HUES64 (cell line): ENCODE measurements around the gene ARHGEF40.

Experiments used
- H3K27ac ChIP-seq: 2 replicates; pipeline ENCODE4 v1.7.0; 2013; ENCODE audit warnings: low read depth, low read length, inconsistent platforms
- H3K27me3 ChIP-seq: 2 replicates; pipeline ENCODE4 v1.6.1; 2013; ENCODE audit warnings: mild to moderate bottlenecking, low read length; ENCODE audit not compliant: insufficient read depth
- H3K36me3 ChIP-seq: 2 replicates; pipeline ENCODE4 v1.6.1; 2013; ENCODE audit warnings: mild to moderate bottlenecking, low read length; ENCODE audit not compliant: insufficient read depth
- H3K4me1 ChIP-seq: 2 replicates; pipeline ENCODE4 v1.6.1; 2013; ENCODE audit warnings: mild to moderate bottlenecking, low read length, moderate library complexity; ENCODE audit not compliant: insufficient read depth
- H3K4me3 ChIP-seq: 2 replicates; pipeline ENCODE4 v1.5.1; 2013; ENCODE audit warnings: mild to moderate bottlenecking, low read length, moderate library complexity
- H3K9ac ChIP-seq: 2 replicates; pipeline ENCODE4 v1.6.1; 2013; ENCODE audit warnings: mild to moderate bottlenecking, low read depth, low read length
- H3K9me3 ChIP-seq: 2 replicates; pipeline ENCODE4 v1.6.1; 2013; ENCODE audit warnings: low read depth, low read length; ENCODE audit not compliant: insufficient read depth
- WGBS: fragments of 150-250, 120-280 bp; methylation state at CpG from one replicate; pipeline ENCODE4 v1.1.7; 2013; ENCODE audit warnings: missing lambda C conversion rate; 5-methylcytosine and 5-hydroxymethylcytosine counted together

Gene ARHGEF40

DNA sequence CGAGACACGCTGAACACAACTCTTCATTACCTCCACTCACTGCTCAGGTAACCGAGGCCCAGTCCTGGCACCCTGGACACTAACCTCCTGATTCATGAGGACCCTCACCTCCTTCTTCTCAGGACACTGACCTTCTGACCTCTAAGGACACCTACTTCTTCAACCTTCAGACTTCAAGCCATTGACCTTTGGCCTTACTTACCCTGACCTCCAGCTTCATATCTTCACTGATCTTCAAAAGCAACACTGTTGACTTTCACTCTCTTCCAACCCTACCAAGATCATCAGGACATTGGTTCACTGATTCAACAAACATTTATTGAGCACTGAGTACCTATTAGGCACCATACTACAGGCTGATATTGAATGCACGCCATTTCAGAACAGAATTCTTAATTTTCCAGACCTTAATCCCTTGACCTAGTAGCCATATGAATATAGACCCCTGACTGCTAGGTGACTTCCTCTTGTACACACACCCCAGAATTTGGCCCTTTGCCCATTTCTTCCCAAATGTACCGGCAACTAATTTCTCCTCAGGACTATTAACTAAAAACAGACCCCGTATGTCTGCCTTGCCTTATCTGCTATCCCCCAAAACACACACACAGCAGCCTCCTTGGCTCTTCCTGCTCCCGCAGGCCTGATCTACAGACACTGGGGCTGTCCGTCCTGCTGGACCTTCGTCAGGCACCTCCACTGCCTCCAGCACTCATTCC, 5.8 kb downstream of the ARHGEF40 start:
- no peak overlapping the region for H3K27ac ChIP-seq
- peaks cover 14% of the 10 kb centered on the region for H3K4me1 ChIP-seq
- H3K27me3 ChIP-seq, result no peaks in the 10 kb centered on the region
- H3K36me3 ChIP-seq, result peaks cover 85% of the 10 kb centered on the region
- 95% methylated on average over 9 of the region's 9 CpGs for WGBS
- no peak overlapping the region for H3K9ac ChIP-seq
- H3K9me3 ChIP-seq, result no peaks in the 10 kb centered on the region
- no peak overlapping the region for H3K4me3 ChIP-seq

- Histone ChIP-seq H3K9me3 (no peaks in the 10 kb centered on the region), H3K27ac (no peak overlapping the region), H3K36me3 (peaks cover 99% of the 10 kb centered on the region), H3K4me1 (peaks cover 4% of the 10 kb centered on the region), H3K27me3 (no peaks in the 10 kb centered on the region), H3K4me3 (no peak overlapping the region), H3K9ac (no peak overlapping the region)
- WGBS, result 95% methylated on average over 2 of the region's 2 CpGs
These were observed 7.6 kb downstream of the ARHGEF40 start for GRCh38 chr14:21077672-21078071.

GRCh38 chr14:21078287-21078686, 8.2 kb downstream of the ARHGEF40 start:
- H3K4me3 ChIP-seq, result no peak overlapping the region
- H3K4me1 ChIP-seq, result no peaks in the 10 kb centered on the region
- no peak overlapping the region for H3K27ac ChIP-seq
- no peaks in the 10 kb centered on the region for H3K9me3 ChIP-seq
- 98% methylated on average over 5 of the region's 5 CpGs for WGBS
- H3K9ac ChIP-seq, result no peak overlapping the region
- no peaks in the 10 kb centered on the region for H3K27me3 ChIP-seq
- peaks cover 97% of the 10 kb centered on the region for H3K36me3 ChIP-seq

GRCh38 chr14:21078726-21079125, 8.6 kb downstream of the ARHGEF40 start:
- Histone ChIP-seq H3K4me1 (no peaks in the 10 kb centered on the region), H3K27ac (no peak overlapping the region), H3K9ac (no peak overlapping the region), H3K9me3 (no peaks in the 10 kb centered on the region), H3K4me3 (no peak overlapping the region), H3K27me3 (no peaks in the 10 kb centered on the region), H3K36me3 (peaks cover 94% of the 10 kb centered on the region)
- WGBS, result 97% methylated on average over 9 of the region's 10 CpGs

DNA sequence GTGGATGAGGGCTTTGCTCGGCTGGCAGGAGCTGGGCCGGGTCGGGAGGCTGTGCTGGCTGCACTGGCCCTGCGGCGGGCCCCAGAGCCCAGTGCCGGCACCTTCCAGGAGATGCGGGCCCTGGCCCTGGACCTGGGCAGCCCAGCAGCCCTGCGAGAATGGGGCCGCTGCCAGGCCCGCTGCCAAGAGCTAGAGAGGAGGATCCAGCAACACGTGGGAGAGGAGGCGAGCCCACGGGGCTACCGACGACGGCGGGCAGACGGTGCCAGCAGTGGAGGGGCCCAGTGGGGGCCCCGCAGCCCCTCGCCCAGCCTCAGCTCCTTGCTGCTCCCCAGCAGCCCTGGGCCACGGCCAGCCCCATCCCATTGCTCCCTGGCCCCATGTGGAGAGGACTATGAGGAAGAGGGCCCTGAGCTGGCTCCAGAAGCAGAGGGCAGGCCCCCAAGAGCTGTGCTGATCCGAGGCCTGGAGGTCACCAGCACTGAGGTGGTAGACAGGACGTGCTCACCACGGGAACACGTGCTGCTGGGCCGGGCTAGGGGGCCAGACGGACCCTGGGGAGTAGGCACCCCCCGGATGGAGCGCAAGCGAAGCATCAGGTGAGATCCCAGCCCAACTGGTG, 11.5 kb downstream of the ARHGEF40 start:
- Histone ChIP-seq H3K9me3 (no peaks in the 10 kb centered on the region), H3K4me3 (no peak overlapping the region), H3K27ac (no peak overlapping the region), H3K36me3 (peaks cover 95% of the 10 kb centered on the region), H3K9ac (no peak overlapping the region), H3K27me3 (no peaks in the 10 kb centered on the region), H3K4me1 (no peaks in the 10 kb centered on the region; the same call in 1 of the 2 replicates)
- 93% methylated on average over 30 of the region's 30 CpGs for WGBS

DNA sequence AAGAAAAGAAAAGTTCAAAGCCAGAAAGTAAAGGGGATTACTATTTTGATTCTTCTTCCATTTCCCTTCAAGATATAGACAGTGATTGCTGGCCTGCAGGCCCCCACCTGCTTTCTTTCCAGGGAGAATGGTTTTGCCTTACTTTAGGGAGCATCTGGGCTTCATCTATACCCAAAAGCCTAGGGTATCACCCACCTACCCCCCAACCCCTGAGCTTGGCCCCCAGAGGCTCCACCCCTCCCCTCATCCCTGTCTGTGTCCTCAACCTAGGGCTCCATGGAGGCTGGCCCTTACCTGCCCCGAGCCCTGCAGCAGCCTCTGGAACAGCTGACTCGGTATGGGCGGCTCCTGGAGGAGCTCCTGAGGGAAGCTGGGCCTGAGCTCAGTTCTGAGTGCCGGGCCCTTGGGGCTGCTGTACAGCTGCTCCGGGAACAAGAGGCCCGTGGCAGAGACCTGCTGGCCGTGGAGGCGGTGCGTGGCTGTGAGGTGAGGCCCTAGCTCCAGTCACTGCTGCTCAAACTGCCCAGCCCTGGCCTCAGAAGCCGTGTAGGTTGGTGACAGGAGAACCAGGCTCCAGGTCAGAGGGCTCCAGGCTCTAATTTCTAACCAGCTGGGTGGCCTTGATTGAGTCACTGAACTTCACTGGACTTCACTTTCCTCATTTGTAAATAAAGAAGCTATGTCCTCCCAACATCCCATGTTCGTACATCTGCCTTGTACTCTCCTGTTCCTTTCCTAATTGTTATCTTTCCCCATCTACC, 13.6 kb downstream of the ARHGEF40 start:
- Histone ChIP-seq H3K9ac (no peak overlapping the region), H3K9me3 (no peaks in the 10 kb centered on the region), H3K27me3 (no peaks in the 10 kb centered on the region), H3K36me3 (peaks cover 88% of the 10 kb centered on the region), H3K4me3 (no peak overlapping the region), H3K4me1 (peaks cover 3% of the 10 kb centered on the region; the same call in 1 of the 2 replicates), H3K27ac (no peak overlapping the region)
- WGBS, result 97% methylated on average over 11 of the region's 11 CpGs

DNA sequence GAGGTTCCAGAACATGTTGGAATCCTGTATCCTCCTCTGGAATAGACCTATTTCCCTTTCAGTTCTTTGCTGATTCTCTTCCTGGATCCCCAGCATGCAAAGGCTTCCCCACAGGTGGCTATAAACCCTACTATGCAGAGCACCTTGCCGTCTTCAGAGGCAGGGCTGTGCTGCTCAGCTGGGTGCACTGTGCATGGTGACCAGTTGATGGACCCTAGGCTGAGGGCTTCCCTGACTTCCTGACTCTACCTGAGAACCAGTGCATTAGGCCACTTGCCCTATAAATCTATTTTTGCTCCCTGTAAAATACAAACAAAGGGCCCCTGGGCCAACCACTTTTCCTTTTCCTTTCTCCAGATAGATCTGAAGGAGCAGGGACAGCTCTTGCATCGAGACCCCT, 14.3 kb downstream of the ARHGEF40 start:
- H3K4me1 ChIP-seq, result peaks cover 3% of the 10 kb centered on the region; the same call in 1 of the 2 replicates

DNA sequence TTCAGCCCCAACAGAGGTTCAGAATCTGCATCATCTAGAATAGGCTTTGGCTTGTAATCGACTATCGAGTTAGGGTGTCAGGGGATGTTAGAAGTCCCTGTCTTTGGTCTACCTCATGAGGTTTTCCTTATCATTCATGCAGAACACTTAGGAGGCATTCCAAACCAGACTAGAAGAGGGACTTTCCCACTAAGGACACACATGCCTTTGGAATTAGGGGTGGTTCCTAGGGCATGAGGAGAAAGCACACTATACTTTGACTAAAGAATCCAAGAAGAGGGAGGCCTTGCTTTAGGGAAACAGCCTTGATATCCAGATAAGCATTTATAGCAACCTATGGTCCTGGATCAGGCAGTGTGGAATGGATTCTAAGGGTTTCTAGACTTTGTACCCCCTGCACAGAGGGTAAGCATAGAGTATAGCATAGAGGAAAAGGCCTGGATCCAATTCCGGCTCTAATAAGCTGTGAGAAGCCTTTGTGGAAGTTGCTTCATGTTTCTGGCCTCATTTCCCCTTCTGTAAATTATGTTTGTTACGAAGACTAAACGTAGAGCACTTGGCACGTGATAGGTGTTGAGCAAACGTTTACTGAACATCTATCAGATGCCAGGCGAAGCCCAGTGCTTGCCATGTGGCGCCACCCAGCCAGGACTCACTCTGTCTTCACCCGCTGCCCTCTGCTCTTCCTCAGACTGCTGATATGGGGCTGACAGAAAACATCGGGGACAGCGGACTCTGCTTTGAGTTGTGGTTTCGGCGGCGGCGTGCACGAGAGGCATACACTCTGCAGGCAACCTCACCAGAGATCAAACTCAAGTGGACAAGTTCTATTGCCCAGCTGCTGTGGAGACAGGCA, 15.1 kb downstream of the ARHGEF40 start:
- Histone ChIP-seq H3K4me3 (no peak overlapping the region), H3K27ac (no peak overlapping the region), H3K9me3 (no peaks in the 10 kb centered on the region), H3K4me1 (peaks cover 3% of the 10 kb centered on the region; the same call in 1 of the 2 replicates), H3K36me3 (peaks cover 88% of the 10 kb centered on the region), H3K9ac (no peak overlapping the region), H3K27me3 (no peaks in the 10 kb centered on the region)
- WGBS, result 95% methylated on average over 17 of the region's 17 CpGs

More for the DNA sequence above, 14.3 kb downstream of the ARHGEF40 start:
- Histone ChIP-seq H3K36me3 (peaks cover 88% of the 10 kb centered on the region), H3K27ac (no peak overlapping the region), H3K9ac (no peak overlapping the region), H3K27me3 (no peaks in the 10 kb centered on the region), H3K9me3 (no peaks in the 10 kb centered on the region), H3K4me3 (no peak overlapping the region)
- WGBS, result 91% methylated on average over 2 of the region's 2 CpGs

GRCh38 chr14:21086908-21087293, 16.8 kb downstream of the ARHGEF40 start:
- Histone ChIP-seq H3K9ac (no peak overlapping the region), H3K36me3 (peaks cover 88% of the 10 kb centered on the region), H3K4me1 (peaks cover 3% of the 10 kb centered on the region; the same call in 1 of the 2 replicates), H3K9me3 (no peaks in the 10 kb centered on the region), H3K27me3 (no peaks in the 10 kb centered on the region), H3K4me3 (no peak overlapping the region), H3K27ac (peak overlapping the region; percentile 57)
- WGBS, result 93% methylated on average over 4 of the region's 4 CpGs

GRCh38 chr14:21087294-21088091, 17.4 kb downstream of the ARHGEF40 start:
- WGBS, result 63% methylated on average over 19 of the region's 19 CpGs
- Histone ChIP-seq H3K9ac (no peak overlapping the region), H3K27ac (peak overlapping the region; percentile 57), H3K9me3 (no peaks in the 10 kb centered on the region), H3K4me3 (no peak overlapping the region), H3K36me3 (peaks cover 87% of the 10 kb centered on the region), H3K4me1 (peaks cover 3% of the 10 kb centered on the region; the same call in 1 of the 2 replicates), H3K27me3 (no peaks in the 10 kb centered on the region)
